K562 (cell line): ENCODE measurements around the gene PGS1. TPM values are rescaled to one million over a fixed set of nuclear protein-coding genes. Genes with fewer than 3 reads are reported as not detected.
A peak's percentile ranks its signal among the peaks of the same experiment; 100 is the strongest.

Source experiments
- ATAC-seq: fragments of 200-7000 bp; cut with Tn5 transposase; 3 replicates; pipeline ENCODE4 v1.9.1; 2020; ENCODE audit warnings: moderate library complexity
- BruUV-seq: library from RNA; stranded (reverse); fragments of 400-500 nt; replicated peaks from 2 replicates; lab custom pipeline; 2021; lab: Mats Ljungman, UMichigan
- CTCF ChIA-PET: fragments of 300-600 bp; formaldehyde crosslinking; extraction: SDS; loops from one replicate; lab custom pipeline; 2021; ENCODE audit warnings: low intra/inter-chr PET ratio; lab: Yijun Ruan, JAX
- POLR2A ChIA-PET: fragments of 300-600, 350-650 bp; sonication (Branson Sonifier 250); formaldehyde crosslinking; extraction: SDS; loops from one replicate; lab custom pipeline; 2021; ENCODE audit warnings: antibody characterized with exemption, inconsistent platforms; lab: Yijun Ruan, JAX
- DNase-seq, 4 experiments: peaks; one replicate each; pipeline versions ENCODE4 v3.0.0 to v3.0.0-alpha.2; 2011 to 2018; ENCODE audit warnings: low spot score in 3 of 4, mixed read lengths in 3 of 4; ENCODE audit errors: extremely low read depth in 1 of 4
- FAIRE-seq: peaks from 2 replicates; lab custom pipeline; 2011; peaks lifted over from hg19 to GRCh38; lab: Jason Lieb, UNC
- H2AFZ ChIP-seq: 2 replicates; pipeline ENCODE4 v1.6.0; 2011; ENCODE audit warnings: low read depth, low read length, control low read depth, inconsistent platforms
- H3K27ac ChIP-seq: fragments of 200-600 bp; 3 replicates; pipeline ENCODE4 v1.8.0; 2011; ENCODE audit warnings: low read depth, mild to moderate bottlenecking, control low read depth, inconsistent platforms, low read length, moderate library complexity, mixed read lengths; ENCODE audit errors: extremely low read depth
- H3K27me3 ChIP-seq, 2 experiments: fragments of 300-600 bp in 1 of 2; 2 replicates in 1 of 2; 3 replicates in 1 of 2; pipeline versions ENCODE4 v1.6.0 to v1.8.0; 2011; ENCODE audit warnings: inconsistent platforms in 2 of 2, low read length in 2 of 2, mild to moderate bottlenecking in 1 of 2, mixed read lengths in 1 of 2, moderate library complexity in 1 of 2; ENCODE audit not compliant: control insufficient read depth in 2 of 2, insufficient read depth in 2 of 2
- H3K36me3 ChIP-seq: fragments of 300-600 bp; 3 replicates; pipeline ENCODE4 v1.8.0; 2011; ENCODE audit warnings: mild to moderate bottlenecking, low read length, inconsistent platforms; ENCODE audit not compliant: control insufficient read depth, insufficient read depth
- H3K4me1 ChIP-seq, 2 experiments: fragments of 200-600 bp in 1 of 2; replicated peaks in 1 of 2; 2 replicates in 1 of 2; 3 replicates in 1 of 2; pipeline versions ENCODE4 v1.5.1 to v1.8.0; 2011; ENCODE audit warnings: inconsistent platforms in 2 of 2, low read length in 2 of 2, mild to moderate bottlenecking in 1 of 2, mixed read lengths in 1 of 2, moderate library complexity in 1 of 2; ENCODE audit not compliant: control insufficient read depth in 2 of 2, insufficient read depth in 2 of 2
- H3K4me2 ChIP-seq: 2 replicates; pipeline ENCODE4 v1.6.1; 2011; ENCODE audit warnings: low read length, control low read depth, inconsistent platforms, mixed read lengths; ENCODE audit not compliant: insufficient read depth
- H3K4me3 ChIP-seq: fragments of 200-600 bp; sonication (generic), shearing (Covaris generic); 2 replicates; pipeline ENCODE4 v1.5.1; 2016; ENCODE audit warnings: control low read depth, inconsistent platforms
- H3K79me2 ChIP-seq: fragments of 200-600 bp; 3 replicates; pipeline ENCODE4 v1.8.0; 2011; ENCODE audit warnings: low read length, inconsistent platforms; ENCODE audit not compliant: control insufficient read depth, insufficient read depth
- H3K9ac ChIP-seq, 2 experiments: 2 replicates each; pipeline versions ENCODE4 v1.6.0 to v1.6.1; 2011; ENCODE audit warnings: low read depth in 2 of 2, low read length in 2 of 2, control low read depth in 1 of 2, inconsistent platforms in 1 of 2, mild to moderate bottlenecking in 1 of 2, mixed read lengths in 1 of 2; ENCODE audit not compliant: insufficient read depth in 1 of 2
- H3K9me1 ChIP-seq: one replicate; pipeline ENCODE4 v1.6.0; 2011; ENCODE audit warnings: inconsistent platforms, mild to moderate bottlenecking, low read length, moderate library complexity; ENCODE audit not compliant: control insufficient read depth, insufficient read depth
- H3K9me3 ChIP-seq: replicated peaks from 2 replicates; pipeline ENCODE4 v1.5.1; 2011; ENCODE audit warnings: low read depth, low read length, inconsistent platforms; ENCODE audit not compliant: control insufficient read depth, insufficient read depth
- H4K20me1 ChIP-seq: replicated peaks from 2 replicates; pipeline ENCODE4 v1.6.1; 2011; ENCODE audit warnings: low read length, inconsistent platforms, mixed read lengths; ENCODE audit not compliant: control insufficient read depth, insufficient read depth
- ATF3 ChIP-seq, 2 experiments: fragments of 450-650 bp in 1 of 2; sonication (generic) in 1 of 2; formaldehyde crosslinking in 1 of 2; IDR thresholded peaks in 1 of 2; conservative IDR thresholded peaks in 1 of 2; 2 replicates each; pipeline versions ENCODE4 v1.6.1 to v1.8.1; 2016 to 2023; ENCODE audit warnings: mild to moderate bottlenecking in 2 of 2, moderate library complexity in 2 of 2, inconsistent platforms in 1 of 2, missing genetic modification reagents in 1 of 2
- C11orf30 ChIP-seq: fragments of 450-650 bp; IDR thresholded peaks from 2 replicates; pipeline ENCODE4 v1.6.1; 2016; ENCODE audit warnings: low read depth, mild to moderate bottlenecking
- CBFA2T3 ChIP-seq: fragments of 450-650 bp; IDR thresholded peaks from 2 replicates; pipeline ENCODE4 v1.6.1; 2017
- CBX2 ChIP-seq: fragments of 200-600 bp; sonication (generic); IDR thresholded peaks from one replicate; pipeline ENCODE4 v1.6.1; 2012; ENCODE audit warnings: mild to moderate bottlenecking, low read length, inconsistent platforms; ENCODE audit not compliant: insufficient read depth, poor library complexity, severe bottlenecking
- CEBPG ChIP-seq, 3 experiments: fragments of 200-800 bp in 1 of 3; sonication (Bioruptor generic) in 1 of 3; sonication (generic) in 1 of 3; formaldehyde crosslinking in 1 of 3; IDR thresholded peaks in 2 of 3; conservative IDR thresholded peaks in 1 of 3; 2 replicates each; pipeline versions ENCODE4 v1.6.1 to v1.8.0; 2016 to 2022; ENCODE audit warnings: missing compliant biosample characterization in 2 of 3, missing genetic modification characterization in 2 of 3, mild to moderate bottlenecking in 1 of 3, missing genetic modification reagents in 1 of 3
- CSDE1 ChIP-seq, 2 experiments: fragments of 450-650 bp; IDR thresholded peaks; 2 replicates each; pipeline ENCODE4 v1.6.1; 2016; ENCODE audit warnings: mild to moderate bottlenecking in 1 of 2
- CTBP1 ChIP-seq: fragments of 450-650 bp; IDR thresholded peaks from 2 replicates; pipeline ENCODE4 v1.6.1; 2016; ENCODE audit warnings: borderline replicate concordance
- CTCF ChIP-seq, 3 experiments: IDR thresholded peaks in 2 of 3; conservative IDR thresholded peaks in 1 of 3; 2 replicates each; pipeline ENCODE4 v1.5.1; 2011 to 2012; ENCODE audit warnings: low read length in 3 of 3, mild to moderate bottlenecking in 3 of 3, control low read depth in 2 of 3, improper control_type of control experiment in 1 of 3, inconsistent platforms in 1 of 3, low read depth in 1 of 3, mixed read lengths in 1 of 3, moderate library complexity in 1 of 3; ENCODE audit not compliant: insufficient read depth in 2 of 3
- ETV5 ChIP-seq: sonication (generic); formaldehyde crosslinking; IDR thresholded peaks from 2 replicates; pipeline ENCODE4 v1.4.0; 2020; ENCODE audit warnings: low read depth, mild to moderate bottlenecking, missing genetic modification reagents
- FOXA3 ChIP-seq, 2 experiments: fragments of 450-650 bp in 1 of 2; sonication (generic) in 1 of 2; formaldehyde crosslinking; IDR thresholded peaks in 1 of 2; conservative IDR thresholded peaks in 1 of 2; 2 replicates each; pipeline versions ENCODE4 v1.4.0 to v1.8.0; 2020 to 2022; ENCODE audit warnings: mild to moderate bottlenecking in 2 of 2, missing genetic modification reagents in 1 of 2
- GTF2A2 ChIP-seq: IDR thresholded peaks from 2 replicates; pipeline ENCODE4 v1.6.1; 2016; ENCODE audit warnings: mild to moderate bottlenecking, missing genetic modification characterization, missing compliant biosample characterization
- RB1 ChIP-seq: fragments of 450-650 bp; IDR thresholded peaks from 2 replicates; pipeline ENCODE4 v1.6.1; 2017; ENCODE audit warnings: low read depth, mild to moderate bottlenecking
- RBM14 ChIP-seq: fragments of 200-400 bp; formaldehyde crosslinking; IDR thresholded peaks from 2 replicates; pipeline ENCODE4 v1.6.1; 2018; ENCODE audit warnings: low read depth, mild to moderate bottlenecking, low read length, moderate library complexity, borderline replicate concordance; ENCODE audit not compliant: insufficient read depth
- TEAD1 ChIP-seq, 2 experiments: fragments of 450-650 bp in 1 of 2; sonication (generic) in 1 of 2; formaldehyde crosslinking; IDR thresholded peaks; 2 replicates each; pipeline versions ENCODE4 v1.4.0 to v1.8.0; 2020 to 2022; ENCODE audit warnings: mild to moderate bottlenecking in 2 of 2, missing genetic modification reagents in 1 of 2
- ZBTB1 ChIP-seq: sonication (generic); formaldehyde crosslinking; IDR thresholded peaks from 2 replicates; pipeline ENCODE4 v1.8.1; 2023; ENCODE audit warnings: missing genetic modification reagents, low read depth, mild to moderate bottlenecking, borderline replicate concordance
- ZNF3 ChIP-seq: fragments of 250-450 bp; sonication (Bioruptor Pico); IDR thresholded peaks from 2 replicates; pipeline ENCODE4 v1.5.0; 2021; ENCODE audit warnings: mild to moderate bottlenecking, moderate library complexity
- WGBS: fragments of 100-300 bp; shearing (Covaris generic); methylation state at CpG from one replicate; pipeline ENCODE4 v1.1.6; 2016; ENCODE audit warnings: low coverage, mixed read lengths; ENCODE audit not compliant: insufficient coverage; ENCODE audit errors: missing lambda C conversion rate; 5-methylcytosine and 5-hydroxymethylcytosine counted together
- in situ Hi-C: fragments of 300-500 bp; cut with MboI; formaldehyde crosslinking; loops from 4 replicates; pipeline ENCODE4 v1.15.0; 2018; ENCODE audit warnings: inconsistent platforms, mixed read lengths
- intact Hi-C: fragments of 100-400 bp; cut with micrococcal nuclease; formaldehyde crosslinking; loops from 2 replicates; pipeline ENCODE4 v1.14.2; 2022
- polyA plus RNA-seq, 8 experiments: library from polyadenylated mRNA; depleted of rRNA in 4 of 8; stranded (reverse) in 5 of 8; unstranded in 3 of 8; fragments of >200 nt; fragmentation: Nextera tagmentation in 2 of 8; fragmentation: Illumina TruSeq in 1 of 8; extraction: Ambion mirVana in 2 of 8; extraction: Trizol in 1 of 8; gene quantifications; 2 replicates each; pipeline versions ENCODE4 v1.2.1 to v1.2.3, GENCODE V29; 2011 to 2014; ENCODE audit warnings: inconsistent platforms in 1 of 8, missing spikeins in 1 of 8
- total RNA-seq, 7 experiments: library from RNA; depleted of rRNA in 6 of 7; stranded (reverse); fragments of >200 nt in 6 of 7; fragmentation: Illumina TruSeq in 2 of 7; extraction: Trizol in 2 of 7; gene quantifications; 2 replicates each; pipeline versions ENCODE4 v1.2.1 to v1.2.3, GENCODE V29; 2011 to 2021; ENCODE audit warnings: low replicate concordance in 1 of 7

Gene PGS1
- total and polyA plus RNA-seq, 9 of the 15 experiments (the other 6 are each of a cell fraction or from before 2014, with no cell fraction given): 1.3 to 39.4 (median 22.3) TPM

DNA sequence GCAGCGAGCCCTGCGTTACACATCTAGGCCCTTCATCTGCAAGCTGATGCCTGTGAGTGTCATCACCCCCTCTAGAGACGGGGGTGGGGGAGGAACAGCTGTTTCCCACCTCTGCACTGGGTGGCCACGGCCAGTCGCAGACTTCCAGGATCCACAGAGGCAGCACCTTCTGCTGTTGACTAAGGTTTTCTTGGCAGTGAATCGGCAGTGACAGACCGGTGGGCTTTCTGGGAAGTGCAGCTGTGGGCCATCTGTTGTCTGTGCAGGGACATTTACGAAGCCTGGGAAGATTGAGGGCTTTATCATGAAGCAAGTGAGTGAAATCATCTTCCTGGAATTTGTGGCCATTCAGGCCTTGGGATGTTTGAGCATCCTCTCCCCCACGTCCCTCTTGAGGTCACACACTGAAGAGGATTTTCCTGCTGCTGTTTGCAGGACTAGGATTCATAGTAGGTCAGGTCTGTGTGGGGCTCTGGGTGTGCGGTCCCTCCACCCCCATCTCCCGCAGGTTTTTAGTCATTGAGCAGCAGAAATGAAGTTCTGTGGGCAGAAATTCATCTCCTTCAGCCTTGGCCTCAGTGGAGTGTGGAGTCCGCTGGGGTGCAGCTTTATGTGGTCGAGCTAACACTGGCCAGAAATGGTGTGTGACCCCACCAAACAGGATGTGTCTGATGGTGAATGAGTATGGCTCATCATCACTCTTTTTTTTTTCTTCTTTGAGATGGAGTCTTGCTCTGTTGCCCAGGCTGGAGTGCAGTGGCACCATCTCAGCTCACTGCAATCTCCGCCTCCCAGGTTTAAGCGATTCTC, 12.0 kb downstream of the PGS1 start:
- intact Hi-C loops (no loop called here), in situ Hi-C loops (no loop called here)
- Histone ChIP-seq H2AFZ (no peak overlapping the region), H3K4me1 (peaks cover 12% of the 10 kb centered on the region in 2 experiments), H3K4me3 (no peak overlapping the region), H3K9me3 (no peaks in the 10 kb centered on the region), H3K4me2 (no peak overlapping the region), H3K36me3 (peaks cover 46% of the 10 kb centered on the region; the same call in 2 of the 3 replicates), H3K27me3 (no peaks in the 10 kb centered on the region), H4K20me1 (peaks cover 17% of the 10 kb centered on the region), H3K79me2 (peaks cover 70% of the 10 kb centered on the region), H3K9me1 (peaks cover 5% of the 10 kb centered on the region), H3K9ac (peak overlapping the region in 1 of 2 experiments; percentile 80; a peak in 1 of 4 replicates), H3K27ac (no peak overlapping the region)
- peak; percentile 54 for ATAC-seq
- ChIA-PET POLR2A (interaction anchor here (0.6 to 0.9 kb wide), 3 partner anchors 8 to 130 kb away, joined by 3 read pairs; no protein-coding TSS in a partner anchor), CTCF (no interaction called here)
- peak; percentile 11 for FAIRE-seq
- peak in 2 of 4 experiments; percentile 35 to 42 for DNase-seq
- BruUV-seq: no TSS peak
- 67% methylated on average over 14 of the region's 15 CpGs for WGBS
- TF ChIP-seq C11orf30: no peak
- TF ChIP-seq TEAD1 (CRISPR knock-in tag; IDR thresholded peaks at IDR 0.05): no peak
- TF ChIP-seq ZBTB1 (CRISPR knock-in tag): no peak
- TF ChIP-seq CBFA2T3: peak; percentile 25; the same call in 1 of the 2 replicates
- TF ChIP-seq CTBP1: peak; percentile 71
- TF ChIP-seq ATF3 (IDR thresholded peaks at IDR 0.05): peak; percentile 39; the same call in 1 of the 2 replicates
- TF ChIP-seq ATF3 (CRISPR knock-in tag; conservative IDR thresholded peaks at IDR 0.05): no peak
- TF ChIP-seq CTCF (IDR thresholded peaks at IDR 0.05 in 2 of 3, conservative IDR thresholded peaks at IDR 0.05 in 1 of 3; ENCODE audit: insufficient read depth in 2 of 3, low read depth in 1 of 3, low read length in 3 of 3): 0 out of 6 replicates have a peak, but pooled peaks of 1 of the 3 experiments have one; percentile 7
- no peak for TF ChIP-seq ETV5 (CRISPR knock-in tag)
- TF ChIP-seq CBX2: no peak
- TF ChIP-seq FOXA3 (CRISPR knock-in tag; conservative IDR thresholded peaks at IDR 0.05 in 1 of 2, IDR thresholded peaks at IDR 0.05 in 1 of 2): no peak
- TF ChIP-seq GTF2A2: no peak
- TF ChIP-seq CSDE1 (IDR thresholded peaks at IDR 0.05): no peak
- TF ChIP-seq RB1: no peak
- TF ChIP-seq RBM14: no peak
- TF ChIP-seq ZNF3 (CRISPR knock-in tag): peak; percentile 57; the same call in 1 of the 2 replicates
- no peak for TF ChIP-seq CEBPG (CRISPR knock-in tag; IDR thresholded peaks at IDR 0.05)
- TF ChIP-seq CEBPG (tag; conservative IDR thresholded peaks at IDR 0.05 in 1 of 2, IDR thresholded peaks at IDR 0.05 in 1 of 2): peak in 1 of 2 experiments; percentile 48; a peak in 1 of 4 replicates
